ENCODE data around the gene ANO10. TPM values are rescaled to one million over a fixed set of nuclear protein-coding genes. Genes with fewer than 3 reads are reported as not detected.

Gene ANO10
- polyA plus RNA-seq, 1 donor from 2014 or later = 11.1 TPM

DNA sequence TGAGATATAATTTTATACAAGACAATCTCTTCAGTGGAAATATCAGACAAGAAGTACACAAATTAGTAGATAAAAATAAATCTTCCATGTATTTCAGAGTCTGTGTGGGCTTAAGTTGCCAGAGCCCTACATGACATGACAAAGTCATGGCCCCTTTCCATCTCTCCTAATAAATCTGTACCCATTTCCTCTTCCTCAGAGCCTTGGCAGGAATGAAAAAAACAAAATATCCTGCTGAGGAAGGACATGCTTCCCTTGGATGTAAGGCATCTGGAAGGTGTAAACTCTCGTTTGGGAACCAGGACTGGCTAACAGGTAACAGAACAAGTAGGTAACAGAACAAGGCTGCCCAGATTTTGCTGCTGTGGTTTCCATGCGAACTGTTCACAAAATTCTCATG is 187.4 kb downstream of the ANO10 start (continued):
- no peak for TF ChIP-seq MXI1 (conservative IDR thresholded peaks at IDR 0.05; ENCODE audit: poor library complexity, severe bottlenecking)

- TF ChIP-seq POLR2AphosphoS5 (IDR thresholded peaks at IDR 0.05) = no peak
- TF ChIP-seq EP300 (conservative IDR thresholded peaks at IDR 0.05; ENCODE audit: poor library complexity, severe bottlenecking) = no peak
- no peak for TF ChIP-seq TAF1 (IDR thresholded peaks at IDR 0.05; ENCODE audit: low read depth)
- Histone ChIP-seq H2AFZ (ENCODE audit: low read depth, low read length) (no peak overlapping the region), H3K4me3 (ENCODE audit: low read length) (no peak overlapping the region), H4K20me1 (ENCODE audit: insufficient read depth) (no peaks in the 10 kb centered on the region), H3K27ac (ENCODE audit: low read length) (no peak overlapping the region), H3F3A (ENCODE audit: insufficient read depth, low read length, poor library complexity, severe bottlenecking) (no peaks in the 10 kb centered on the region), H3K4me2 (ENCODE audit: low read length) (no peak overlapping the region), H3K9me3 (ENCODE audit: low read length) (no peaks in the 10 kb centered on the region), H3K79me2 (replicated peaks; ENCODE audit: insufficient read depth, low read length) (no peaks in the 10 kb centered on the region), H3K36me3 (ENCODE audit: insufficient read depth, low read length) (peaks cover 4% of the 10 kb centered on the region), H3K9me2 (ENCODE audit: insufficient read depth, low read length) (no peaks in the 10 kb centered on the region), H3K27me3 (ENCODE audit: insufficient read depth, low read depth, low read length) (no peaks in the 10 kb centered on the region), H3K9ac (ENCODE audit: low read length) (no peak overlapping the region)
Measured at GRCh38 chr3:43432462-43432861, 189.3 kb downstream of the ANO10 start.

DNA sequence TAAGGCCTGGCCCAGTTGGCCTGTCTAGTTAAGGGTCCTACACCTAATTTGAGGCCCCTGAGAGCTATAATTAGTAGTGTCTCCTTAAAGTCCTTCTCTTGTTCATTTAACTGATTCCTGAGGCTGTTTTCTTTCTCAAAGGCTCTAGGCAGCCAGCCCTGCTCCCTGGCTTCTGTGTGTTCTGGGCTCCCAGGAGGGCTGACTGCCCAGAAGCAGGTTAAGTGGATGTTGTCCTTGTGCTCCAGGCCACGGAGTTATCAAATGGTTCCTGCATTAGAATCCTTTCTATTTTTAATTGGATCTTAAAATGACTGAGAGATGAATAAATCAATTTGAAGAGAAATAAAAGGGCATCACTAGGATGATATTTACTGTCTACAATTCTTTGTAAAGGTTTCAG is 195.4 kb downstream of the ANO10 start:
- Histone ChIP-seq H3K27ac (ENCODE audit: low read length) (no peak overlapping the region), H3K4me3 (ENCODE audit: low read length) (no peak overlapping the region), H4K20me1 (ENCODE audit: insufficient read depth) (no peaks in the 10 kb centered on the region), H3K9me2 (ENCODE audit: insufficient read depth, low read length) (no peaks in the 10 kb centered on the region), H3F3A (ENCODE audit: insufficient read depth, low read length, poor library complexity, severe bottlenecking) (no peaks in the 10 kb centered on the region), H2AFZ (ENCODE audit: low read depth, low read length) (no peak overlapping the region), H3K9me3 (ENCODE audit: low read length) (no peaks in the 10 kb centered on the region), H3K27me3 (ENCODE audit: insufficient read depth, low read depth, low read length) (no peaks in the 10 kb centered on the region), H3K9ac (ENCODE audit: low read length) (no peak overlapping the region), H3K36me3 (ENCODE audit: insufficient read depth, low read length) (peaks cover under 1% of the 10 kb centered on the region), H3K4me2 (ENCODE audit: low read length) (no peak overlapping the region), H3K79me2 (replicated peaks; ENCODE audit: insufficient read depth, low read length) (no peaks in the 10 kb centered on the region)
- TF ChIP-seq SMC3 (conservative IDR thresholded peaks at IDR 0.05; ENCODE audit: poor library complexity) (no peak), TAF1 (IDR thresholded peaks at IDR 0.05; ENCODE audit: low read depth) (no peak), CTCF (IDR thresholded peaks at IDR 0.05; ENCODE audit: poor library complexity, severe bottlenecking) (no peak), MXI1 (conservative IDR thresholded peaks at IDR 0.05; ENCODE audit: poor library complexity, severe bottlenecking) (no peak), EZH2 (IDR thresholded peaks at IDR 0.05; ENCODE audit: borderline replicate concordance, insufficient read depth, low read length, poor library complexity, severe bottlenecking) (no peak), REST (IDR thresholded peaks at IDR 0.05; ENCODE audit: borderline replicate concordance) (no peak), RAD21 (conservative IDR thresholded peaks at IDR 0.05) (no peak), EP300 (conservative IDR thresholded peaks at IDR 0.05; ENCODE audit: poor library complexity, severe bottlenecking) (no peak), POLR2AphosphoS5 (IDR thresholded peaks at IDR 0.05) (no peak)

All from neural cell (in vitro differentiated cells).